Effector memory CD4-positive, alpha-beta T cell (primary cell): ENCODE data around the gene LHFPL6.

Experiments
- DNase-seq, 3 donors: peaks; one replicate each; pipeline ENCODE4 v3.0.0-alpha.2; 2020
- H3K27ac ChIP-seq: 2 replicates; pipeline ENCODE4 v1.7.0; 2013; ENCODE audit warnings: mild to moderate bottlenecking, low read length, moderate library complexity; ENCODE audit not compliant: insufficient read depth, poor library complexity, severe bottlenecking
- H3K27me3 ChIP-seq: replicated peaks from 2 replicates; pipeline ENCODE4 v1.7.0; 2013; ENCODE audit warnings: mild to moderate bottlenecking, low read length; ENCODE audit not compliant: insufficient read depth, control insufficient read depth, poor library complexity, severe bottlenecking
- H3K36me3 ChIP-seq: 2 replicates; pipeline ENCODE4 v1.7.0; 2013; ENCODE audit warnings: mild to moderate bottlenecking, low read length, moderate library complexity; ENCODE audit not compliant: control insufficient read depth, insufficient read depth
- H3K4me1 ChIP-seq: 2 replicates; pipeline ENCODE4 v1.7.0; 2013; ENCODE audit warnings: low read length, mild to moderate bottlenecking; ENCODE audit not compliant: control insufficient read depth, insufficient read depth, poor library complexity, severe bottlenecking
- H3K4me3 ChIP-seq: 2 replicates; pipeline ENCODE4 v1.7.0; 2013; ENCODE audit warnings: low read length, low read depth, mild to moderate bottlenecking; ENCODE audit not compliant: insufficient read depth, poor library complexity, severe bottlenecking
- H3K9me3 ChIP-seq: 2 replicates; pipeline ENCODE4 v1.7.0; 2013; ENCODE audit warnings: mild to moderate bottlenecking, low read length, moderate library complexity; ENCODE audit not compliant: control insufficient read depth

Gene LHFPL6

GRCh38 chr13:39414339-39414738, 188.7 kb downstream of the LHFPL6 start:
- Histone ChIP-seq H3K4me3 (no peak overlapping the region), H3K9me3 (no peaks in the 10 kb centered on the region), H3K36me3 (no peaks in the 10 kb centered on the region), H3K27ac (no peak overlapping the region), H3K4me1 (no peaks in the 10 kb centered on the region), H3K27me3 (no peaks in the 10 kb centered on the region)
- DNase-seq: no peak

GRCh38 chr13:39411511-39411910, 191.5 kb downstream of the LHFPL6 start:
- Histone ChIP-seq H3K27ac (no peak overlapping the region), H3K4me3 (no peak overlapping the region), H3K27me3 (no peaks in the 10 kb centered on the region), H3K9me3 (no peaks in the 10 kb centered on the region), H3K36me3 (no peaks in the 10 kb centered on the region), H3K4me1 (no peaks in the 10 kb centered on the region)
- DNase-seq: no peak

GRCh38 chr13:39410964-39411363, 192.0 kb downstream of the LHFPL6 start:
- Histone ChIP-seq H3K36me3 (no peaks in the 10 kb centered on the region), H3K27ac (no peak overlapping the region), H3K4me1 (no peaks in the 10 kb centered on the region), H3K9me3 (no peaks in the 10 kb centered on the region), H3K27me3 (no peaks in the 10 kb centered on the region), H3K4me3 (no peak overlapping the region)
- DNase-seq: no peak

GRCh38 chr13:39410096-39410901, 192.7 kb downstream of the LHFPL6 start:
- H3K27me3 ChIP-seq: no peaks in the 10 kb centered on the region
- no peak overlapping the region for H3K27ac ChIP-seq
- H3K36me3 ChIP-seq: no peaks in the 10 kb centered on the region
- H3K4me1 ChIP-seq: no peaks in the 10 kb centered on the region
- no peak for DNase-seq
- no peak overlapping the region for H3K4me3 ChIP-seq
- H3K9me3 ChIP-seq: no peaks in the 10 kb centered on the region

GRCh38 chr13:39408512-39408911, 194.5 kb downstream of the LHFPL6 start:
- H3K27me3 ChIP-seq: no peaks in the 10 kb centered on the region
- no peak overlapping the region for H3K27ac ChIP-seq
- H3K4me1 ChIP-seq: no peaks in the 10 kb centered on the region
- DNase-seq: no peak
- H3K36me3 ChIP-seq: no peaks in the 10 kb centered on the region
- H3K9me3 ChIP-seq: no peaks in the 10 kb centered on the region
- no peak overlapping the region for H3K4me3 ChIP-seq

GRCh38 chr13:39407786-39408185, 195.2 kb downstream of the LHFPL6 start:
- Histone ChIP-seq H3K4me1 (no peaks in the 10 kb centered on the region), H3K36me3 (no peaks in the 10 kb centered on the region), H3K27me3 (no peaks in the 10 kb centered on the region), H3K27ac (no peak overlapping the region), H3K9me3 (no peaks in the 10 kb centered on the region), H3K4me3 (no peak overlapping the region)
- no peak for DNase-seq

GRCh38 chr13:39407138-39407537, 195.9 kb downstream of the LHFPL6 start:
- H3K27me3 ChIP-seq: no peaks in the 10 kb centered on the region
- H3K4me3 ChIP-seq: no peak overlapping the region
- no peaks in the 10 kb centered on the region for H3K4me1 ChIP-seq
- no peaks in the 10 kb centered on the region for H3K36me3 ChIP-seq
- H3K27ac ChIP-seq: no peak overlapping the region
- no peak for DNase-seq
- no peaks in the 10 kb centered on the region for H3K9me3 ChIP-seq

GRCh38 chr13:39406688-39407087, 196.3 kb downstream of the LHFPL6 start:
- DNase-seq: no peak
- no peak overlapping the region for H3K4me3 ChIP-seq
- no peaks in the 10 kb centered on the region for H3K36me3 ChIP-seq
- no peak overlapping the region for H3K27ac ChIP-seq
- no peaks in the 10 kb centered on the region for H3K9me3 ChIP-seq
- no peaks in the 10 kb centered on the region for H3K4me1 ChIP-seq
- no peaks in the 10 kb centered on the region for H3K27me3 ChIP-seq

- Histone ChIP-seq H3K27ac (no peak overlapping the region), H3K4me1 (no peaks in the 10 kb centered on the region), H3K27me3 (no peaks in the 10 kb centered on the region), H3K9me3 (no peaks in the 10 kb centered on the region), H3K36me3 (no peaks in the 10 kb centered on the region), H3K4me3 (no peak overlapping the region)
- no peak for DNase-seq
Measured at GRCh38 chr13:39405596-39406205, 197.3 kb downstream of the LHFPL6 start.

GRCh38 chr13:39405107-39405506, 197.9 kb downstream of the LHFPL6 start:
- no peak overlapping the region for H3K27ac ChIP-seq

More at GRCh38 chr13:39405107-39405506, 197.9 kb downstream of the LHFPL6 start:
- no peak overlapping the region for H3K4me3 ChIP-seq
- no peaks in the 10 kb centered on the region for H3K4me1 ChIP-seq
- H3K36me3 ChIP-seq: no peaks in the 10 kb centered on the region
- no peaks in the 10 kb centered on the region for H3K9me3 ChIP-seq
- DNase-seq: no peak
- no peaks in the 10 kb centered on the region for H3K27me3 ChIP-seq
